Neuronal stem cell (in vitro differentiated cells): Measurements from ENCODE around the gene THBS2.
A peak's percentile ranks its signal among the peaks of the same experiment; 100 is the strongest.

Experiments
- DNase-seq: peaks from one replicate; pipeline ENCODE4 v3.0.0-alpha.2; 2013; ENCODE audit warnings: low spot score
- H2AFZ ChIP-seq: one replicate; pipeline ENCODE4 v1.6.1; 2013; ENCODE audit warnings: mild to moderate bottlenecking, low read length, inconsistent platforms
- H2AK5ac ChIP-seq: 2 replicates; pipeline ENCODE4 v1.6.1; 2013; ENCODE audit warnings: low read depth, mild to moderate bottlenecking, inconsistent platforms, low read length, moderate library complexity, mixed read lengths
- H2BK120ac ChIP-seq: 2 replicates; pipeline ENCODE4 v1.6.1; 2013; ENCODE audit warnings: low read depth, mild to moderate bottlenecking, inconsistent platforms, low read length, moderate library complexity, mixed read lengths
- H2BK12ac ChIP-seq: one replicate; pipeline ENCODE4 v1.6.1; 2013; ENCODE audit warnings: low read length, inconsistent platforms
- H2BK15ac ChIP-seq: 2 replicates; pipeline ENCODE4 v1.6.1; 2013; ENCODE audit warnings: mild to moderate bottlenecking, low read length, inconsistent platforms, mixed read lengths
- H2BK5ac ChIP-seq: one replicate; pipeline ENCODE4 v1.6.1; 2013; ENCODE audit warnings: inconsistent platforms, mild to moderate bottlenecking, low read length, moderate library complexity
- H3K14ac ChIP-seq: one replicate; pipeline ENCODE4 v1.6.1; 2013; ENCODE audit warnings: low read length, inconsistent platforms
- H3K18ac ChIP-seq: 2 replicates; pipeline ENCODE4 v1.6.1; 2013; ENCODE audit warnings: low read length, inconsistent platforms
- H3K23ac ChIP-seq: 2 replicates; pipeline ENCODE4 v1.6.1; 2013; ENCODE audit warnings: low read depth, mild to moderate bottlenecking, mixed read lengths, low read length, inconsistent platforms; ENCODE audit not compliant: poor library complexity
- H3K27ac ChIP-seq: replicated peaks from 3 replicates; pipeline ENCODE4 v1.5.1; 2013; ENCODE audit warnings: low read length, inconsistent platforms
- H3K27me3 ChIP-seq, 3 experiments: 2 replicates each; pipeline ENCODE4 v1.6.1; 2013; ENCODE audit warnings: low read length in 3 of 3, mild to moderate bottlenecking in 2 of 3, inconsistent platforms in 1 of 3, low read depth in 1 of 3, mixed read lengths in 1 of 3, moderate library complexity in 1 of 3; ENCODE audit not compliant: control insufficient read depth in 3 of 3, insufficient read depth in 3 of 3
- H3K36me3 ChIP-seq, 2 donors: replicated peaks in 1 of 2; 2 replicates each; pipeline ENCODE4 v1.6.1; 2013; ENCODE audit warnings: low read length in 2 of 2; ENCODE audit not compliant: control insufficient read depth in 2 of 2, insufficient read depth in 2 of 2
- H3K4ac ChIP-seq: 2 replicates; pipeline ENCODE4 v1.6.1; 2013; ENCODE audit warnings: inconsistent platforms, mild to moderate bottlenecking, low read length, moderate library complexity
- H3K4me1 ChIP-seq, 2 donors: 1 replicate in 1 of 2; 2 replicates in 1 of 2; pipeline ENCODE4 v1.6.1; 2013; ENCODE audit warnings: low read length in 2 of 2, low read depth in 1 of 2; ENCODE audit not compliant: control insufficient read depth in 2 of 2, insufficient read depth in 1 of 2
- H3K4me2 ChIP-seq: one replicate; pipeline ENCODE4 v1.6.1; 2013; ENCODE audit warnings: mild to moderate bottlenecking, low read length, inconsistent platforms; ENCODE audit not compliant: insufficient read depth, poor library complexity, severe bottlenecking
- H3K4me3 ChIP-seq, 2 donors: 2 replicates each; pipeline ENCODE4 v1.5.1; 2013; ENCODE audit warnings: low read length in 2 of 2, mild to moderate bottlenecking in 2 of 2, inconsistent platforms in 1 of 2, moderate library complexity in 1 of 2
- H3K79me1 ChIP-seq: one replicate; pipeline ENCODE4 v1.6.1; 2013; ENCODE audit warnings: low read depth, mild to moderate bottlenecking, inconsistent platforms, low read length, moderate library complexity
- H3K9ac ChIP-seq: one replicate; pipeline ENCODE4 v1.6.1; 2013; ENCODE audit warnings: mild to moderate bottlenecking, low read depth, low read length, inconsistent platforms; ENCODE audit not compliant: poor library complexity
- H3K9me3 ChIP-seq, 2 donors: replicated peaks in 1 of 2; 2 replicates each; pipeline versions ENCODE3 to v1.6.1; 2013; ENCODE audit warnings: low read length in 2 of 2, mild to moderate bottlenecking in 2 of 2, inconsistent platforms in 1 of 2, low read depth in 1 of 2, mixed read lengths in 1 of 2, moderate library complexity in 1 of 2; ENCODE audit not compliant: control insufficient read depth in 2 of 2, insufficient read depth in 1 of 2
- H4K8ac ChIP-seq: one replicate; pipeline ENCODE4 v1.6.1; 2013; ENCODE audit warnings: low read depth, mild to moderate bottlenecking, inconsistent platforms, low read length, moderate library complexity
- H4K91ac ChIP-seq: one replicate; pipeline ENCODE4 v1.6.1; 2013; ENCODE audit warnings: low read length, low read depth, mild to moderate bottlenecking, inconsistent platforms; ENCODE audit not compliant: poor library complexity
- WGBS, 2 donors: extraction: QIAGEN DNeasy Blood & Tissue Kit; methylation state at CpG; one replicate each; pipeline ENCODE4 v1.1.7; 2013; ENCODE audit warnings: missing lambda C conversion rate in 2 of 2, mixed read lengths in 1 of 2; ENCODE audit not compliant: insufficient read length in 2 of 2, insufficient replicate concordance in 1 of 2; ENCODE audit errors: extremely low coverage in 2 of 2; 5-methylcytosine and 5-hydroxymethylcytosine counted together

The THBS2 gene

GRCh38 chr6:169173532-169174268 is 79.9 kb downstream of the THBS2 start:
- Histone ChIP-seq H2BK12ac (no peak overlapping the region), H3K14ac (no peak overlapping the region), H2BK15ac (no peak overlapping the region), H3K18ac (no peak overlapping the region), H3K4ac (no peak overlapping the region), H2AK5ac (no peak overlapping the region), H2BK120ac (no peak overlapping the region), H3K36me3 (no peaks in the 10 kb centered on the region), H3K4me1 (no peaks in the 10 kb centered on the region), H3K4me2 (no peak overlapping the region), H4K91ac (no peak overlapping the region), H3K27me3 (no peaks in the 10 kb centered on the region), H3K79me1 (no peaks in the 10 kb centered on the region), H3K9me3 (no peaks in the 10 kb centered on the region), H3K23ac (no peak overlapping the region), H2AFZ (no peak overlapping the region), H3K27ac (no peak overlapping the region), H4K8ac (no peak overlapping the region), H3K4me3 (no peak overlapping the region), H2BK5ac (no peak overlapping the region), H3K9ac (peak overlapping the region; percentile 30)
- WGBS, 2 donors = no CpG with 5 or more reads among the region's 25 CpGs
- no peak for DNase-seq

- Histone ChIP-seq H3K27ac (no peak overlapping the region), H3K9ac (no peak overlapping the region), H3K14ac (no peak overlapping the region), H3K27me3 (no peaks in the 10 kb centered on the region), H2BK15ac (no peak overlapping the region), H4K8ac (no peak overlapping the region), H2BK12ac (no peak overlapping the region), H3K23ac (no peak overlapping the region), H3K79me1 (no peaks in the 10 kb centered on the region), H4K91ac (no peak overlapping the region), H2BK5ac (no peak overlapping the region), H3K4me2 (no peak overlapping the region), H3K4me3 (no peak overlapping the region), H3K36me3 (no peaks in the 10 kb centered on the region), H3K4ac (no peak overlapping the region), H3K18ac (no peak overlapping the region), H2AK5ac (no peak overlapping the region), H2AFZ (no peak overlapping the region), H3K9me3 (no peaks in the 10 kb centered on the region), H2BK120ac (no peak overlapping the region), H3K4me1 (no peaks in the 10 kb centered on the region)
- WGBS, 2 donors = no CpG with 5 or more reads among the region's 9 CpGs
- DNase-seq = no peak
Measured at GRCh38 chr6:169172946-169173345, 80.7 kb downstream of the THBS2 start.

DNA sequence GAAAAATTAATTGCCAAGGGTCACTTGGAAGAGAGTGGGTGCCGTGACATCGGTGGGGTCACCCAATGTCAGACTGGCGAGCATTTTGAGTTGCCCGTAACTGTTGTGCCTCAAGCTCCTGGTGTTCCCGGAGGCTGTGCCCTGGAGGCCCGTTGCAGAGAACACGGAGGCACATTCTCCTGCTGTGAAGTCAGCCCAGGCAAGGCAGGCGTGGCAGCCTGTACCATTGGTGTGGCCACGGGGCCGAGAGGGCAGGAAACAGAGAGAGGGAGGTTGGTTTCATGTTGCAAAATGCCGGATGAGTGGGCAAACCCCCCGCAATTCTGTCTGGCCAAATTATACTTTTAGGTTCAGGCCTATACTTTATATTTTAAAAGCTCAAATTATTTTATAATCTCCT is 81.2 kb downstream of the THBS2 start:
- Histone ChIP-seq H3K4me2 (no peak overlapping the region), H3K27ac (no peak overlapping the region), H3K27me3 (no peaks in the 10 kb centered on the region), H3K9me3 (no peaks in the 10 kb centered on the region), H2BK120ac (no peak overlapping the region), H2AFZ (no peak overlapping the region), H2AK5ac (no peak overlapping the region), H3K36me3 (no peaks in the 10 kb centered on the region), H3K4me3 (no peak overlapping the region), H4K8ac (peak overlapping the region; percentile 76), H2BK12ac (no peak overlapping the region), H3K4me1 (no peaks in the 10 kb centered on the region), H3K14ac (no peak overlapping the region), H2BK15ac (no peak overlapping the region), H3K23ac (no peak overlapping the region), H3K4ac (no peak overlapping the region), H2BK5ac (no peak overlapping the region), H3K79me1 (no peaks in the 10 kb centered on the region), H3K18ac (no peak overlapping the region), H3K9ac (no peak overlapping the region), H4K91ac (no peak overlapping the region)
- DNase-seq = no peak
- WGBS, 2 donors = no CpG with 5 or more reads among the region's 12 CpGs

DNA sequence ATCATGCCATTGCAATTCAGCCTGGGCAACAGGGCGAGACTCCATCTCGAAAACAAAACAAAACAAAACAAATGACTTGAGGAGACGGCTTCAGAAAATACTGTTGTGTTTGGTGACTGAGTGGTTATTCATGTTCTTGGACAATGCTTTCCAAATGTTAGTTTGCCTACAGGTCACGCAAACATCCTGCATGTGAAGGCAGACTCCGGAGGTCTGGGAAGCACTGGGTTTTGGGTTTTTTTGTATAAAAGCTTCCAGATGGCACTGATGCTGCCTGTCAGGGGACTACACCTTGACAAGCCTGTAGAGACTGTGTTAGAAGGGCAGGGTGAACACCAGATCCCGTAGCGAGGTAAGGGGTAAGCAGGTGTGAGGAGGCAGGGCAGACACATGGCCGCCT is 81.7 kb downstream of the THBS2 start:
- no peak overlapping the region for H3K4me3 ChIP-seq
- H4K91ac ChIP-seq = no peak overlapping the region
- no peak overlapping the region for H3K4ac ChIP-seq
- H3K9ac ChIP-seq = no peak overlapping the region
- H2AK5ac ChIP-seq = no peak overlapping the region
- no peak overlapping the region for H2BK120ac ChIP-seq
- DNase-seq = no peak
- no peak overlapping the region for H2BK12ac ChIP-seq
- no peaks in the 10 kb centered on the region for H3K27me3 ChIP-seq
- H3K27ac ChIP-seq = no peak overlapping the region
- H3K4me2 ChIP-seq = no peak overlapping the region
- no peak overlapping the region for H3K23ac ChIP-seq
- H3K18ac ChIP-seq = no peak overlapping the region
- H2BK5ac ChIP-seq = no peak overlapping the region
- no peaks in the 10 kb centered on the region for H3K79me1 ChIP-seq
- WGBS, 2 donors = no CpG with 5 or more reads among the region's 8 CpGs
- H4K8ac ChIP-seq = no peak overlapping the region
- H3K9me3 ChIP-seq = no peaks in the 10 kb centered on the region
- H3K14ac ChIP-seq = no peak overlapping the region
- H2AFZ ChIP-seq = no peak overlapping the region
- H2BK15ac ChIP-seq = no peak overlapping the region
- no peaks in the 10 kb centered on the region for H3K36me3 ChIP-seq
- H3K4me1 ChIP-seq = no peaks in the 10 kb centered on the region
